Osteocyte (in vitro differentiated cells): ENCODE data around the gene XRCC5. TPM values are rescaled to one million over a fixed set of nuclear protein-coding genes. Genes with fewer than 3 reads are reported as not detected.

Experiments used
- DNase-seq: peaks from one replicate; pipeline ENCODE4 v3.0.0; 2021; ENCODE audit warnings: mixed read lengths; ENCODE audit not compliant: unreplicated experiment; ENCODE audit errors: extremely low spot score
- H3K27ac Mint-ChIP-seq: one replicate; pipeline ENCODE4 v1.8.0; 2021; ENCODE audit warnings: mild to moderate bottlenecking, mixed read lengths; ENCODE audit not compliant: unreplicated experiment
- H3K27me3 Mint-ChIP-seq: one replicate; pipeline ENCODE4 v1.8.0; 2021; ENCODE audit warnings: mixed read lengths; ENCODE audit not compliant: unreplicated experiment
- H3K36me3 Mint-ChIP-seq: one replicate; pipeline ENCODE4 v1.8.0; 2021; ENCODE audit warnings: mixed read lengths; ENCODE audit not compliant: unreplicated experiment
- H3K4me1 Mint-ChIP-seq: one replicate; pipeline ENCODE4 v1.8.0; 2021; ENCODE audit warnings: mixed read lengths; ENCODE audit not compliant: unreplicated experiment
- H3K4me3 Mint-ChIP-seq: one replicate; pipeline ENCODE4 v1.8.0; 2021; ENCODE audit warnings: mild to moderate bottlenecking, moderate library complexity, mixed read lengths; ENCODE audit not compliant: unreplicated experiment
- H3K9me3 Mint-ChIP-seq: one replicate; pipeline ENCODE4 v1.8.0; 2021; ENCODE audit warnings: mixed read lengths; ENCODE audit not compliant: unreplicated experiment
- CTCF ChIP-seq: fragments of 200-600 bp; sonication (generic); IDR thresholded peaks from 2 replicates; pipeline ENCODE4 v1.5.0; 2021; ENCODE audit warnings: antibody characterized with exemption, mild to moderate bottlenecking, moderate library complexity
- total RNA-seq: library from RNA; stranded (reverse); gene quantifications from 2 replicates; pipeline ENCODE4 v1.2.1, GENCODE V29; 2021

Gene XRCC5
- total RNA-seq, 1 donor from 2014 or later = 224 TPM

DNA sequence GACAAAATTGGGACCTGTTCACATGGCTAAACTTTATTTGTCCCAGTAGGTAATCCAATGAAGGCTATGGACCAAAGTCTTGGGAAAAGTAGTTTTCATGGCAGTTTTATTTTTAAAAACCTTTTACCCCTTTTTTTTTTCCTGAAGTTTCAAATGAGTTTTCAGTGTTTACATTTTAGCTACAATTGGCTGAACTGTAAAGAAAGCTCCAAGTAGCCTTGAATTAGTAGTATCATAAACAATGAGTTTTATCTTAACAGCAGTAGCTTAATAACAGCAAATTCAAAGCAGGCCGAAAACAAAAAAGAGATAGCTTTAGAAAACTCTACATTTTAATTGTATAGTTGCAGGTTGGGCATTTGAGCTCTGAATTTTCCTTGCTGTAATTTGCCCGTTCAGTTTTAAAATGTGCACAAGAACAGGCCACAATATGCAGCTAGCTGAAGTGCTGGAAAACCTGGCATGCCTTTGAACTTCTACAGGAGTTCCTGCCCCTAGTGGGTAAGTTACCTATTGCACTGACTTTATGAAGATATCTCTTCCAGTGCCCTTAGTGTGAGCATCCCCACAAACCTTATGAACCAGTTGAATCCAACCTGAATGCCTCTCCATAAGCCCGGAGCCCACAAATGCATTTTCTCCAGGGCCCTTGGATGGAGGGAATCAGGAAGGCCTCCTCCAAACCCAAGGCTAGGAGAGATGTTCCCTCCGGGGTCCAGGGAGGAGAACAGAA lies 106.7 kb downstream of the XRCC5 start:
- no peak for DNase-seq
- Mint-ChIP-seq H3K27me3 (no peaks in the 10 kb centered on the region), H3K27ac (peak overlapping the region; percentile 39), H3K9me3 (no peaks in the 10 kb centered on the region), H3K4me1 (peaks cover 21% of the 10 kb centered on the region), H3K4me3 (no peak overlapping the region), H3K36me3 (peaks cover 6% of the 10 kb centered on the region)
- TF ChIP-seq CTCF = peak; percentile 35

GRCh38 chr2:216216951-216217903 lies 108.1 kb downstream of the XRCC5 start:
- H3K36me3 Mint-ChIP-seq = peaks cover 3% of the 10 kb centered on the region
- peaks cover 31% of the 10 kb centered on the region for H3K4me1 Mint-ChIP-seq
- TF ChIP-seq CTCF = peak; percentile 16
- H3K27me3 Mint-ChIP-seq = no peaks in the 10 kb centered on the region
- peak overlapping the region; percentile 84 for H3K27ac Mint-ChIP-seq
- peaks cover 5% of the 10 kb centered on the region for H3K9me3 Mint-ChIP-seq
- H3K4me3 Mint-ChIP-seq = no peak overlapping the region
- no peak for DNase-seq

- Mint-ChIP-seq H3K27ac (peak overlapping the region; percentile 84), H3K4me3 (no peak overlapping the region), H3K4me1 (peaks cover 31% of the 10 kb centered on the region), H3K9me3 (peaks cover 5% of the 10 kb centered on the region), H3K36me3 (peaks cover 3% of the 10 kb centered on the region), H3K27me3 (no peaks in the 10 kb centered on the region)
- no peak for DNase-seq
- TF ChIP-seq CTCF = no peak
Observed at GRCh38 chr2:216217904-216218260, 108.7 kb downstream of the XRCC5 start.

- peaks cover 5% of the 10 kb centered on the region for H3K9me3 Mint-ChIP-seq
- DNase-seq = no peak
- H3K27ac Mint-ChIP-seq = no peak overlapping the region
- H3K27me3 Mint-ChIP-seq = no peaks in the 10 kb centered on the region
- no peak overlapping the region for H3K4me3 Mint-ChIP-seq
- peaks cover 31% of the 10 kb centered on the region for H3K4me1 Mint-ChIP-seq
- TF ChIP-seq CTCF = no peak
- peaks cover 3% of the 10 kb centered on the region for H3K36me3 Mint-ChIP-seq
Observed at GRCh38 chr2:216219861-216220260, 110.7 kb downstream of the XRCC5 start.

- no peak overlapping the region for H3K27ac Mint-ChIP-seq
- H3K4me3 Mint-ChIP-seq = no peak overlapping the region
- peaks cover 5% of the 10 kb centered on the region for H3K9me3 Mint-ChIP-seq
- no peak for DNase-seq
- TF ChIP-seq CTCF = no peak
- H3K36me3 Mint-ChIP-seq = peaks cover 3% of the 10 kb centered on the region
- H3K27me3 Mint-ChIP-seq = no peaks in the 10 kb centered on the region
- H3K4me1 Mint-ChIP-seq = peaks cover 31% of the 10 kb centered on the region
Observed at GRCh38 chr2:216220976-216221375, 111.8 kb downstream of the XRCC5 start.
